Measurements from ENCODE around the gene PPRC1.
"Not testable (repeated sequence)": the region's sequence is repeated elsewhere in the genome, so short reads cannot be mapped to it uniquely, and the experiment has no call there.

The PPRC1 gene

GRCh38 chr10:102147561-102147960 is 14.7 kb downstream of the PPRC1 start:
- DNase-seq = no peak

- no peak for DNase-seq
Observed at GRCh38 chr10:102148275-102148674, 15.4 kb downstream of the PPRC1 start.

- no peak for DNase-seq
Observed at GRCh38 chr10:102150970-102151773, 18.3 kb downstream of the PPRC1 start.

- DNase-seq = peak; percentile 100
Observed at GRCh38 chr10:102151774-102152544, 19.1 kb downstream of the PPRC1 start, which contains the start of gene NOLC1. Gene NOLC1, plus strand, starts transcription at chr10:102152389. Its CDS starts 22 bp downstream, at chr10:102152411.

GRCh38 chr10:102152545-102152890 is 19.7 kb downstream of the PPRC1 start:
- no peak for DNase-seq

- DNase-seq = no peak
Observed at GRCh38 chr10:102153093-102153620, 20.3 kb downstream of the PPRC1 start.

GRCh38 chr10:102154466-102155116 is 21.8 kb downstream of the PPRC1 start:
- DNase-seq = no peak

- no peak for DNase-seq
Observed at GRCh38 chr10:102157224-102157623, 24.4 kb downstream of the PPRC1 start.

GRCh38 chr10:102159051-102159597 is 26.3 kb downstream of the PPRC1 start:
- DNase-seq = no peak

GRCh38 chr10:102159831-102160230 is 27.0 kb downstream of the PPRC1 start:
- DNase-seq = no peak

- no peak for DNase-seq
Observed at GRCh38 chr10:102163342-102163989, 30.6 kb downstream of the PPRC1 start.

- DNase-seq = no peak
Observed at GRCh38 chr10:102167861-102168260, 35.0 kb downstream of the PPRC1 start.

GRCh38 chr10:102170602-102171001 is 37.8 kb downstream of the PPRC1 start:
- DNase-seq = no peak

- no peak for DNase-seq
Observed at GRCh38 chr10:102172288-102172687, 39.4 kb downstream of the PPRC1 start.

- DNase-seq = no peak
Observed at GRCh38 chr10:102175415-102175814, 42.6 kb downstream of the PPRC1 start.

GRCh38 chr10:102184606-102185005 is 51.8 kb downstream of the PPRC1 start:
- DNase-seq = no peak

GRCh38 chr10:102185272-102185671 is 52.4 kb downstream of the PPRC1 start:
- DNase-seq = no peak

GRCh38 chr10:102185811-102186527 is 53.1 kb downstream of the PPRC1 start:
- no peak for DNase-seq

- no peak for DNase-seq
Observed at GRCh38 chr10:102188298-102188940, 55.6 kb downstream of the PPRC1 start.

- DNase-seq = not testable (repeated sequence)
Observed at GRCh38 chr10:102188941-102189898, 56.4 kb downstream of the PPRC1 start.

All from islet precursor cell (in vitro differentiated cells).